ACHN (cell line): ENCODE results near the gene KIF3A.

Experiments used
- DNase-seq: peaks from one replicate; pipeline ENCODE4 v3.0.0-alpha.2; 2015
- in situ Hi-C: cut with HindIII; loops from 2 replicates; pipeline ENCODE4 v1.10.0; 2017; ENCODE audit warnings: low sequenced_read_pairs, low pct_ligation_motif_present, low pct_unique_long_range_greater_than_20kb

The KIF3A gene

GRCh38 chr5:132687995-132688394 lies 49.4 kb downstream of the KIF3A start:
- DNase-seq: no peak
- in situ Hi-C loops: no loop called here

GRCh38 chr5:132686193-132686592 lies 51.2 kb downstream of the KIF3A start:
- DNase-seq: no peak
- in situ Hi-C loops: no loop called here

DNA sequence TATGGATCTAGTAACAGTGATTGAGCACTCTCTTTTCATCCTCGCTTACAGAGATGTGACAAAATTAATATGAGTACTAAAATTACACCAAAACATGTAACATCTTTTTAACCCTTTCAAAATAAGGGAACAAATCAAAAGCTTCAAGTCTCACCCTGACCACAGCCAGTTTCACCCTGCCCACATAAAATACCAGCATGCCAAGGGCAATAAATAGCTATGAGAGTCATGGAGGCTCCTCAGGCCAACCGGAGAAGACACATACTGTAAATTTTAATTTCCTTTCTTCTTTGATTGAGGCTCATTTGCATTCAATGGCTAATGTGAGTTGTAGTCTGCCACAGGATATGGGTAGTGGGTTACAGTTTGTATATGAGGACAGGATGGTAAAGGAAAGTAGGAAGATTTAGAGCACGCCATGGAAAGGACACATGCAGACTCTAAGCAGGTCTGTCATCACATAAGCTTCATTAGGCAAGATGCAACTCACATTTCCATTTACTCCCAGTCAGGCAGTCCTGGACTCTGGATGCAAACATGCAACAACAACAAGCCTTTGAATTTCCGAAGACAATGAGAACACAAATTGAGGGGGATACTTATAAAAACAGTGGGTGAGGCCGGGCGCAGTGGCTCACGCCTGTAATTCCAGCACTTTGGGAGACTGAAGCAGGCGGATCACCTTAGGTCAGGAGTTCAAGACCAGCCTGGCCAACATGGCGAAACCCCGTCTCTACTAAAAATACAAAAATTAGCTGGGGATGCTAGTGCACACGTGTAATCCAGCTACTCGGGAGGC lies 52.2 kb downstream of the KIF3A start:
- in situ Hi-C loops: no loop called here

DNA sequence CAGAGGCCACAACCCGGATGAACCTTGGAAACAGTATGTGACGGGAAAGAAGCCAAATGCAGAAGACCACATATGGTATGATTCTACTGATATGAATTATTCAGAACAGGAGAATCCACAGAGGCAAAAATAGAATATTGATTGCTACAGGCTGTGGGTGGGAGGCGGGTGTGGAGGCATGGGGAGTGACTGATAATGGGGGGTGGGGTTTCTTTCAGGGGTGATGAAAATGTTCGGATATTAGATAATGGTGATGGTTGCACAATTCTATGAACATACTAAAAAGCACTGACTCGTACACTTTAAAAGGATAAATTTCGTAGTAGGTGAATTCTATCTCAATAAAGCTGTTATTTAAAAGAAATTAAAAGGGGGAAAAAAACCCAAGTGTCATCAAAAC lies 52.9 kb downstream of the KIF3A start:
- no peak for DNase-seq
- in situ Hi-C loops: no loop called here

More for the DNA sequence above, 52.2 kb downstream of the KIF3A start:
- no peak for DNase-seq

DNA sequence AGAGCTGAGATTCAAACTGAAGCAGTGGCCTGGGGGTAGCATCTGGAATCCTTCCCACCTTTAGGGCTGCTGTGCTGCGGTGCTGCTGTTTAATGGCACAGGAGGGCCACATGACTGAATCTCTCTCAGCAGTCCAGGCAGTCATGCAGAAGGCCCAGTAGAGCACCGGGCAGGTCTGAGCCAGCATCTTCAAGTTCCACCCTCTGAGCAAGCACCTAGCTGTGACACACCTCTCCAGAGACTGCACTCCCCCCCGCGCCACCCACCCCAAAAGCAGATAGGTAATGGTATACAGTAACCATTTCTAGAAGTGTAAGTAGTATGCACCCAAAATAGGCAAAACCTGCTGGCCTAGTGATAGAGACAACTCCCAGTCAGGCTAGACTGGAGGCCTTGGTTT lies 55.4 kb downstream of the KIF3A start:
- in situ Hi-C loops: no loop called here
- no peak for DNase-seq

DNA sequence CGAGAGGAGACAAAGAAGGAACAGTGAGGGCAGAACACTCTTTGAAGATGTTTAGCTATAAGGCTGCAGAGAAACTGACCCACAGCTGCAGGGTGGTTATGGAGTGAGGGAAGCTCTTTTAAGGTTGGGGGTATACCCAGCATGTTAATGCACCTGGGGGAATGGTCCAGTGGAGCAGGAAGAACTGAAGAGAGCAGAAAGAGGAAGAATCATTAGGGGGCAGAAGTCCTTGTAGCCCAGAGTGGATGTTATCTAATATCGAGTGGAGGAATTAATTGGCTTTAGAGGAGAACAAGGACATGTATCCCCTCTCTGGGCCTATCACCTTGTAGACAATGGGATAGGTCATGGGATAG lies 55.9 kb downstream of the KIF3A start:
- in situ Hi-C loops: no loop called here
- DNase-seq: no peak

DNA sequence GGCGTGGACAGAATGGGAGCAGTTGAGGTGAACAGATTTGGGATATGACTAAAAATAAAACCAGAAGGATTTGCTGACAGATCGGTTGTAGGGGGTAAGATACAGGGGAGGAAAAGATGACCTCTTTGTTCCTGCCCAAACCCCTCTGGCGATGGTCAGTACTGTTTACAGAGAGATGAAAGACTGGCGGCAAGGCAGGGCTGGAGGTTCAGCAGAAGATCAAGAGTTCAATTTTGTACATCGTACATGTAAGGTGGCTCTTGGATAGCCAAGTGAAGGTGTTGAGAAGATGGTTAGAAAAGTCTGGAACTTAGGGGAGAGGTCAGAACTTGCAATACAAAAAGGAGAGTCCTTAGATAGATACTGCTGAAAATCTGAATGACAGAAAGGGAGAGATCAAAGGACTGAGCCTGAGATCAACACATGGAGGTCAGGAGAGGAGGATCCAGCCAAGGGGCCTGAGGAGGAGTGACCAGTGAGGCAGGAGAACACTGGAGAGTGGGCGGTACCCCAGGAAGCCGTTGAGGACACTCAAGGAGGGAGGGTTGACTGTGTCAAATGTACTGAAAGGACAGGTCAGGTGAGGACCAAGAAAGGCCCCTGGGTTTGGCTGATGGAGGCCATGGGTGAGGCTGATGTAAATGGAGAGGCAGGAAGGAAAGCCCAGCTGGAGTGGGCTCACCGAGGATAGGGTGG lies 56.4 kb downstream of the KIF3A start:
- no peak for DNase-seq
- in situ Hi-C loops: no loop called here

DNA sequence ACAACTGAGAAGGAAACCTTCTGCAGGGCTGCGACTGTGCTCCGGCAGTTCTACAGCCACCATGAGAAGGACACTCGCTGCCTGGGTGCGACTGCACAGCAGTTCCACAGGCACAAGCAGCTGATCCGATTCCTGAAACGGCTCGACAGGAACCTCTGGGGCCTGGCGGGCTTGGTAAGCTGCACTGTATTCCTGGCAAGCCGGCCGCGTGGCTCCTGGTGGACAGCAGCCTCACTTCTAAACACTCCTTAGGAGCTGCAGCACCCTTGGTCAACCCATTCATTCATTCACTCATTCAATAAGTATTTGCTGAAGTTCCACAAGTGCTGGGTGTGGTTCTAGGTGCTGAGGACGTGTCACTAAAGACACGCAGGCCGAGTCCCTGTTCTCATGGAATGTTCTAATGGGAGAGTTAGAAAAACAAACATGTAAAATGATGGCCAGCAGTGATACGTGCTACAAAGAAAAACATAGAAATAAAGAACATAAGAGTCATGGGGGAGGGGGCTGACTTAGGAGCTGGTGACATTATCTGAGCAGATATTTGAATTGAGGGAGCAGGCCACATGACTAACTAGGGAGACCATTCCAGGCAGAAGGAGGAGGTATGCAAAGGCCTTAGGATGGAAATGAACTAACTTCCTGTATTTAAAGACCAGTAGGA lies 57.5 kb downstream of the KIF3A start:
- in situ Hi-C loops: no loop called here
- no peak for DNase-seq

- no peak for DNase-seq
- in situ Hi-C loops: no loop called here
These were observed 58.2 kb downstream of the KIF3A start for GRCh38 chr5:132679166-132679565.

DNA sequence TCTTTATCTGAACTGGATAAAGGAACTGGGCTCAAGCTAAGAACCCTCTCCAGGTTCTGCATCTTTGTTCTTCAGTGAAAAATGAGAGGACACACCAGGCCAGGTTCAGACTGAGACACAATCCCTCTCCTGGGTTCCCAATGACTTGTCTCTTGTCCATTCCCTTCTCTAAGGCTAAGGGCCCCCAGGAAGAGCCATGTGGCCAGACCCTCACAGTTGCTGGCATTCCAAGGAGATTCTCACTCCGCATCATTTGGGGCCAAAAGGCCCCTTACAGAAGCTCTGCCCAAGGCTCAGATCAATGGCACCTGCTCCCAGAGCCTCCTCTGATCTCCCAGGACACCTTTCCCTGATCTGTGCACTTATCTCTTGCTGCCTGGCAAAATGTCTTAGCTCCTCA lies 58.6 kb downstream of the KIF3A start:
- no peak for DNase-seq
- in situ Hi-C loops: no loop called here

DNA sequence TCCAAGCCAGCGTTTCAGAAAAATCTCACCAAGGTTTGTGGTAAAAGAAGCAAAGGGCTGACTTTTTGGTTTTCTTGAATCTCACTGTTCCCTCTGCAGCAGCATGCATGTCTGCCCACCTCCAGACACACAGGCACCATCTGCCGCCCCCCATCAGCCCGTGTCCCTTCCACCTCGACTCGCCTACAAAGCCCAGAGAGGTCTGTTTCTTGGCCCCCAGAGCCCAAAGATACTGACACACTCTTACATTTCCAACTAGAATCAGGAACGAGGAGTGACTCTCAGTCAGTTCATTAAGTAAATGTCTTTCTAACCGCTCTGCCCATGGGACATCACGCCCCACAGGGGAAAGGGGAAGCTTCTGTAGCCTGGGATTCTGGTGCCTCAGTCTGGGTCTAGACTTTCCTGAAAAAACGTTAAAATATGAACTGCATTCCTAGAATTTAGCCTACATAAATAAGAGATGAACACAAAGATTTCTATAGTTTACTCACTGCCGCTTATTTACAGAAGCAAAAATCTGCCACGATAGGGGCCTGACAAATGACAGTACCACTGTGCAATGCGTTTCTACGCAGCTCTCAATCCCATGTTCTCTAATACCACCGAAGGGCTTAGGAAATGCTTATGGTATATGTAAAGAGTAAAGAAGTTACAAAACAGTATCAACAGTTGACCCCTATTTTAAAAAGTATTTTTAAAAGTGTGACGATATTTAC lies 59.5 kb downstream of the KIF3A start:
- DNase-seq: no peak
- in situ Hi-C loops: no loop called here

DNA sequence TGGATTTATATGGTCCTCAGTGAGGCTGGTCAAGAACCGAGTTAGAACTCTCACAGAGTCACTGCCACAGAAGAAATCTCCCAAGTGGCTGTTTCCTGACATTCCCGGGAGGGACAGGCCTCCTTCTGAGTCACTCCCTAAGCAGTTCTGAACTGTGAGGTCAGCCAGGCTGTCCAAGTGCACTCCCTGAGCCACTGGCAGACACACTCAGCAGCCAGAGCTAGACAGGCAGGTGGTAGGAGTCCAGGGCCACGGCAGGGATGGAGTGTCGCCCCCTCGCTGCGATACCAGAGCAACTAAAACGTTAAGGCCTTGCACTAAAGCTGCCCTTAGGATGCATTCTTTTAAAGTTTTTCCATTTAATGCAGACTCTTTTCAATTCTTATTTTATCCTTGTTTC lies 60.2 kb downstream of the KIF3A start:
- peak; percentile 93 for DNase-seq
- in situ Hi-C loops: no loop called here

DNA sequence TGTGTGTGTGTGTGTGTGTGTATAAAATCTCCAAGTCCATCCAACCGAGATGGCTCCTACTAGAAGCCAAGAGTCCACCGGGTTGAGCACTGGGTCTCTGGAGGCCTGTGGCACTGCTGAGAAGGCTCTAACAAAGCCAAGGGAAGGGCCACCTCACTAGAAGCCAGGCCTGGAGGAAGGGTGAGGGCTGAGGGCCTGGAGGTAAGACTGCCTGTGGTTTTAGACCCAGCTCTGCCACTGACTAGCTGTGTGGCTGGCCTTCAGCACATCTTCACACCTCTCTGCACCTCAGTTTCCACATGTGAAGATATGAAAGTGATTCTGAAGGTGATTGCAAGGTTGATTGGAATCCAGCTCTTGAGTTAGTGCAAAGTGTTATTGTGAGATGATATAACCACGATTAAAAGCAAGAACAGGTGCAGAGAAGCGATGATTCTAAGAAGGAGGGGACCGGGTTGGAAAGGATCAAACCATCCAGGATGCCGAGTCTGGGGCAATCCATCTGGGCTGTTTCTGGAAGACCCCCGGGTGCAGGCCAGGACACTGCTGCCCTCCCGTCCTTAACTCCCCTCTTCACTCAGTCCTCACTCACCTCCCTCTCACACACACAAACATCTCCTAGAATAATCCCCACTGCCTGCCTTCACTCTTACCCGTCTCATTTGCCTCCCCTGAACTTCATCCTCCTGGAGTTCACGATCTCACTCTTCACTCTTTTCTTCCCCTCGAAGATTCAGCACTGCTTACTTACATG lies 61.2 kb downstream of the KIF3A start:
- in situ Hi-C loops: no loop called here
- DNase-seq: no peak

GRCh38 chr5:132674671-132675506 lies 62.5 kb downstream of the KIF3A start:
- peak; percentile 58 for DNase-seq

GRCh38 chr5:132673939-132674630 lies 63.3 kb downstream of the KIF3A start, which contains the start of gene IL4:
IL4 (plus strand) TSS chr5:132673989; CDS start chr5:132674051, 62 bp downstream.
- in situ Hi-C loops: no loop called here
- no peak for DNase-seq

More at GRCh38 chr5:132674671-132675506, 62.5 kb downstream of the KIF3A start:
- in situ Hi-C loops: no loop called here

DNA sequence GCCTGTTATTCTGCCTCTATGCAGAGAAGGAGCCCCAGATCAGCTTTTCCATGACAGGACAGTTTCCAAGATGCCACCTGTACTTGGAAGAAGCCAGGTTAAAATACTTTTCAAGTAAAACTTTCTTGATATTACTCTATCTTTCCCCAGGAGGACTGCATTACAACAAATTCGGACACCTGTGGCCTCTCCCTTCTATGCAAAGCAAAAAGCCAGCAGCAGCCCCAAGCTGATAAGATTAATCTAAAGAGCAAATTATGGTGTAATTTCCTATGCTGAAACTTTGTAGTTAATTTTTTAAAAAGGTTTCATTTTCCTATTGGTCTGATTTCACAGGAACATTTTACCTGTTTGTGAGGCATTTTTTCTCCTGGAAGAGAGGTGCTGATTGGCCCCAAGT lies 63.9 kb downstream of the KIF3A start:
- in situ Hi-C loops: no loop called here
- DNase-seq: no peak

DNA sequence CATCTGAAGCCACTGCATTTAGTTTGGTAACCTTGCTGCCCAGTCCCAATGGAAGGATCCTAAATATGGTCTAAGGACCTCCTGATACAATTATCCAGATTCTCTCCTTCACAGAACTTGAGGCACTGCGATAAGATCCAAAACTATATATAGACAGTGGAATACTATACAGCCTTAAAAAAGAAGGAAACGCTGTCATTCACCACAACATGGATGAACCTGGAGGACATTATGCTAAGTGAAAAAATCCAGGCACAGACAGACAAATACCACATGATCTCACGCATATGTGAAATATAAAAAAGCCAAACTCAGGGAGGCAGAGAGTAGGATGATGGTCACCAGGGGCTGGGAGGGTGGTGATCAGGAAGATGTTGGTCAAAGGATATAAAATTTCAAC lies 66.3 kb downstream of the KIF3A start:
- in situ Hi-C loops: no loop called here
- no peak for DNase-seq
